Mammary epithelial cell (primary cell): Measurements from ENCODE around the gene CBFA2T3.

Experiments used
- EZH2 ChIP-seq: IDR thresholded peaks from 2 replicates; pipeline ENCODE4 v1.6.1; 2012; ENCODE audit warnings: low read length, inconsistent platforms, borderline replicate concordance
- TF ChIP-seq, protein P1 (sequence below), 2 donors: IDR thresholded peaks in 1 of 2; conservative IDR thresholded peaks in 1 of 2; 2 replicates each; pipeline ENCODE4 v1.5.1; 2011 to 2012; ENCODE audit warnings: inconsistent platforms in 2 of 2, low read length in 2 of 2, mild to moderate bottlenecking in 2 of 2, control low read depth in 1 of 2, low read depth in 1 of 2; ENCODE audit not compliant: insufficient read depth in 1 of 2; ENCODE audit errors: extremely low read depth in 1 of 2

GRCh38 chr16:88833086-88833485 is 143.9 kb downstream of the CBFA2T3 start:
- TF ChIP-seq, protein P1, sequence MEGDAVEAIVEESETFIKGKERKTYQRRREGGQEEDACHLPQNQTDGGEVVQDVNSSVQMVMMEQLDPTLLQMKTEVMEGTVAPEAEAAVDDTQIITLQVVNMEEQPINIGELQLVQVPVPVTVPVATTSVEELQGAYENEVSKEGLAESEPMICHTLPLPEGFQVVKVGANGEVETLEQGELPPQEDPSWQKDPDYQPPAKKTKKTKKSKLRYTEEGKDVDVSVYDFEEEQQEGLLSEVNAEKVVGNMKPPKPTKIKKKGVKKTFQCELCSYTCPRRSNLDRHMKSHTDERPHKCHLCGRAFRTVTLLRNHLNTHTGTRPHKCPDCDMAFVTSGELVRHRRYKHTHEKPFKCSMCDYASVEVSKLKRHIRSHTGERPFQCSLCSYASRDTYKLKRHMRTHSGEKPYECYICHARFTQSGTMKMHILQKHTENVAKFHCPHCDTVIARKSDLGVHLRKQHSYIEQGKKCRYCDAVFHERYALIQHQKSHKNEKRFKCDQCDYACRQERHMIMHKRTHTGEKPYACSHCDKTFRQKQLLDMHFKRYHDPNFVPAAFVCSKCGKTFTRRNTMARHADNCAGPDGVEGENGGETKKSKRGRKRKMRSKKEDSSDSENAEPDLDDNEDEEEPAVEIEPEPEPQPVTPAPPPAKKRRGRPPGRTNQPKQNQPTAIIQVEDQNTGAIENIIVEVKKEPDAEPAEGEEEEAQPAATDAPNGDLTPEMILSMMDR (conservative IDR thresholded peaks at IDR 0.05 in 1 of 2, IDR thresholded peaks at IDR 0.05 in 1 of 2; ENCODE audit: extremely low read depth in 1 of 2, insufficient read depth in 1 of 2, low read depth in 1 of 2, low read length in 2 of 2) = no peak
- TF ChIP-seq EZH2 = no peak
